Keratinocyte (primary cell): ENCODE data around the gene ZNF789. TPM values are rescaled to one million over a fixed set of nuclear protein-coding genes. Genes with fewer than 3 reads are reported as not detected.

Source experiments
- DNase-seq: peaks from one replicate; pipeline ENCODE4 v3.0.0-alpha.2; 2011; ENCODE audit warnings: low read depth, missing footprints, low spot score
- FAIRE-seq: peaks from 2 replicates; lab custom pipeline; 2011; peaks lifted over from hg19 to GRCh38; lab: Jason Lieb, UNC
- H2AFZ ChIP-seq: 2 replicates; pipeline ENCODE4 v1.6.0; 2012; ENCODE audit warnings: low read length, control low read depth, inconsistent platforms; ENCODE audit not compliant: control insufficient read depth
- H3K27ac ChIP-seq: 2 replicates; pipeline ENCODE4 v1.5.1; 2011; ENCODE audit warnings: low read length; ENCODE audit not compliant: control insufficient read depth, insufficient read depth
- H3K27me3 ChIP-seq: 3 replicates; pipeline ENCODE4 v1.6.0; 2011; ENCODE audit warnings: low read length; ENCODE audit not compliant: control insufficient read depth, insufficient read depth; ENCODE audit errors: extremely low read depth
- H3K36me3 ChIP-seq, 2 experiments: 2 replicates in 1 of 2; 3 replicates in 1 of 2; pipeline ENCODE4 v1.5.1; 2011; ENCODE audit warnings: low read length in 2 of 2, mild to moderate bottlenecking in 1 of 2; ENCODE audit not compliant: control insufficient read depth in 2 of 2, insufficient read depth in 2 of 2; ENCODE audit errors: extremely low read depth in 1 of 2
- H3K4me1 ChIP-seq: 3 replicates; pipeline ENCODE4 v1.5.1; 2011; ENCODE audit warnings: low read length; ENCODE audit not compliant: control insufficient read depth, insufficient read depth; ENCODE audit errors: extremely low read depth
- H3K4me2 ChIP-seq: 3 replicates; pipeline ENCODE4 v1.6.0; 2011; ENCODE audit warnings: low read depth, low read length; ENCODE audit not compliant: control insufficient read depth, insufficient read depth; ENCODE audit errors: extremely low read depth
- H3K4me3 ChIP-seq, 3 experiments: fragments of 200-600 bp in 1 of 3; sonication (generic) in 1 of 3; 2 replicates in 2 of 3; 3 replicates in 1 of 3; pipeline ENCODE4 v1.5.1; 2011 to 2016; ENCODE audit warnings: low read length in 3 of 3, mild to moderate bottlenecking in 3 of 3, control low read depth in 2 of 3, inconsistent platforms in 1 of 3, low read depth in 1 of 3, mixed read lengths in 1 of 3, mixed run types in 1 of 3, moderate library complexity in 1 of 3; ENCODE audit not compliant: control insufficient read depth in 2 of 3, insufficient read depth in 2 of 3; ENCODE audit errors: extremely low read depth in 1 of 3
- H3K79me2 ChIP-seq: 2 replicates; pipeline ENCODE4 v1.6.0; 2012; ENCODE audit warnings: low read length; ENCODE audit not compliant: control insufficient read depth, insufficient read depth
- H3K9ac ChIP-seq: 3 replicates; pipeline ENCODE4 v1.6.0; 2011; ENCODE audit warnings: low read length; ENCODE audit not compliant: control insufficient read depth, insufficient read depth; ENCODE audit errors: extremely low read depth
- H3K9me1 ChIP-seq: 3 replicates; pipeline ENCODE4 v1.6.0; 2011; ENCODE audit warnings: low read length; ENCODE audit not compliant: control insufficient read depth, insufficient read depth; ENCODE audit errors: extremely low read depth
- H3K9me3 ChIP-seq: 2 replicates; pipeline ENCODE4 v1.5.1; 2012; ENCODE audit warnings: low read depth, low read length; ENCODE audit not compliant: control insufficient read depth
- H4K20me1 ChIP-seq: 3 replicates; pipeline ENCODE4 v1.6.0; 2011; ENCODE audit warnings: low read length; ENCODE audit not compliant: control insufficient read depth, insufficient read depth; ENCODE audit errors: extremely low read depth
- CTCF ChIP-seq, 3 experiments: IDR thresholded peaks in 1 of 3; conservative IDR thresholded peaks in 1 of 3; optimal IDR thresholded peaks in 1 of 3; 2 replicates in 2 of 3; 3 replicates in 1 of 3; pipeline versions ENCODE3 to v1.5.1; 2011; ENCODE audit warnings: low read length in 3 of 3, mild to moderate bottlenecking in 3 of 3, moderate library complexity in 2 of 3, control low read depth in 1 of 3, inconsistent platforms in 1 of 3; ENCODE audit not compliant: insufficient read depth in 2 of 3; ENCODE audit errors: extremely low read depth in 1 of 3
- EZH2 ChIP-seq: IDR thresholded peaks from one replicate; pipeline ENCODE4 v1.6.1; 2012; ENCODE audit warnings: inconsistent platforms, mild to moderate bottlenecking, low read length, moderate library complexity
- dilution Hi-C: fragments of 300-500 bp; cut with MboI; formaldehyde crosslinking; loops from one replicate; pipeline ENCODE4 v1.7.0; 2020; ENCODE audit warnings: low sequenced_read_pairs; ENCODE audit not compliant: extremely low pct_ligation_motif_present
- polyA plus RNA-seq, 5 experiments: library from polyadenylated mRNA; depleted of rRNA in 3 of 5; stranded (reverse) in 3 of 5; stranded (forward) in 1 of 5; unstranded in 1 of 5; fragments of >200 nt; gene quantifications; 1 replicate in 1 of 5; 2 replicates in 3 of 5; 3 replicates in 1 of 5; pipeline versions ENCODE4 v1.2.1 to v1.2.3, GENCODE V29; 2011 to 2012; ENCODE audit warnings: missing spikeins in 2 of 5, low read depth in 1 of 5, low replicate concordance in 1 of 5

Gene ZNF789
- polyA plus RNA-seq, 1 donor (not counting 4 experiments of a cell fraction or from before 2014, with no cell fraction given), result 17.5 TPM

GRCh38 chr7:99485094-99485493 lies 12.4 kb downstream of the ZNF789 start:
- FAIRE-seq, result peak; percentile 39
- dilution Hi-C loops, result no loop called here
- no peak for DNase-seq

GRCh38 chr7:99489235-99489634 lies 16.5 kb downstream of the ZNF789 start:
- Histone ChIP-seq H3K79me2 (peaks cover 6% of the 10 kb centered on the region), H3K9me1 (no peaks in the 10 kb centered on the region), H3K4me3 (no peak overlapping the region), H3K4me2 (no peak overlapping the region), H3K4me1 (peaks cover 11% of the 10 kb centered on the region), H3K36me3 (peaks cover 12 to 22% of the 10 kb centered on the region in 2 experiments), H3K27me3 (no peaks in the 10 kb centered on the region), H2AFZ (no peak overlapping the region), H3K9me3 (peaks cover 8% of the 10 kb centered on the region), H3K9ac (no peak overlapping the region), H3K27ac (no peak overlapping the region), H4K20me1 (no peaks in the 10 kb centered on the region)
- DNase-seq (no peak), FAIRE-seq (no peak)
- TF ChIP-seq CTCF (optimal IDR thresholded peaks at IDR 0.05 in 1 of 3, IDR thresholded peaks at IDR 0.05 in 1 of 3, conservative IDR thresholded peaks at IDR 0.05 in 1 of 3; ENCODE audit: extremely low read depth in 1 of 3, insufficient read depth in 2 of 3, low read length in 3 of 3), result no peak
- TF ChIP-seq EZH2, result no peak
- dilution Hi-C loops, result no loop called here

More at GRCh38 chr7:99485094-99485493, 12.4 kb downstream of the ZNF789 start:
- Histone ChIP-seq H3K27ac (peak overlapping the region; percentile 62), H3K27me3 (no peaks in the 10 kb centered on the region), H3K4me2 (peak overlapping the region; percentile 42), H3K79me2 (no peaks in the 10 kb centered on the region), H2AFZ (no peak overlapping the region), H4K20me1 (no peaks in the 10 kb centered on the region), H3K4me3 (no peak overlapping the region), H3K36me3 (peaks cover 3 to 16% of the 10 kb centered on the region in 2 experiments), H3K9me3 (no peaks in the 10 kb centered on the region), H3K9me1 (no peaks in the 10 kb centered on the region), H3K9ac (peak overlapping the region; percentile 30), H3K4me1 (peaks cover 11% of the 10 kb centered on the region)
- no peak for TF ChIP-seq CTCF (optimal IDR thresholded peaks at IDR 0.05 in 1 of 3, IDR thresholded peaks at IDR 0.05 in 1 of 3, conservative IDR thresholded peaks at IDR 0.05 in 1 of 3; ENCODE audit: extremely low read depth in 1 of 3, insufficient read depth in 2 of 3, low read length in 3 of 3)
- TF ChIP-seq EZH2, result no peak
